SK-N-SH (cell line): ENCODE results near the gene OR51B6. TPM values are rescaled to one million over a fixed set of nuclear protein-coding genes. Genes with fewer than 3 reads are reported as not detected.

Experiments used
- CTCF ChIA-PET: fragments of 300-600, 350-600 bp; formaldehyde crosslinking; extraction: SDS; loops from one replicate; lab custom pipeline; 2021; lab: Yijun Ruan, JAX
- POLR2A ChIA-PET: fragments of 350-600 bp; sonication (Branson Sonifier 250); formaldehyde crosslinking; extraction: SDS; loops from one replicate; lab custom pipeline; 2020; ENCODE audit warnings: antibody characterized with exemption, inconsistent platforms; lab: Yijun Ruan, JAX
- DNase-seq: peaks from one replicate; pipeline ENCODE4 v3.0.0; 2012
- H2AFZ ChIP-seq: fragments of 200-600 bp; sonication (generic); 2 replicates; pipeline ENCODE4 v1.8.1; 2016; ENCODE audit warnings: antibody characterized with exemption, mild to moderate bottlenecking, low read depth
- H3F3A ChIP-seq: fragments of 200-600 bp; sonication (generic); replicated peaks from 2 replicates; pipeline ENCODE3; 2016; ENCODE audit warnings: antibody characterized with exemption, mild to moderate bottlenecking; ENCODE audit not compliant: insufficient read depth
- H3K27ac ChIP-seq, 2 experiments: fragments of 200-500 bp in 1 of 2; fragments of 200-600 bp in 1 of 2; sonication (Bioruptor generic) in 1 of 2; sonication (generic), shearing (Covaris generic) in 1 of 2; 2 replicates each; pipeline versions ENCODE4 v1.5.1 to v1.6.1; 2014 to 2016; ENCODE audit warnings: low read depth in 2 of 2, inconsistent platforms in 1 of 2, low read length in 1 of 2, mild to moderate bottlenecking in 1 of 2, mixed read lengths in 1 of 2
- H3K27me3 ChIP-seq: fragments of 200-600 bp; sonication (generic), shearing (Covaris generic); 2 replicates; pipeline ENCODE4 v1.6.1; 2016; ENCODE audit warnings: mixed run types; ENCODE audit not compliant: insufficient read depth
- H3K36me3 ChIP-seq, 2 experiments: fragments of 200-500 bp in 1 of 2; fragments of 200-600 bp in 1 of 2; sonication (Bioruptor generic) in 1 of 2; sonication (generic) in 1 of 2; replicated peaks in 1 of 2; 2 replicates each; pipeline versions ENCODE3 to v1.5.1; 2014 to 2016; ENCODE audit warnings: low read length in 1 of 2, mild to moderate bottlenecking in 1 of 2; ENCODE audit not compliant: insufficient read depth in 2 of 2, control insufficient read depth in 1 of 2
- H3K4me1 ChIP-seq, 2 experiments: fragments of 200-500 bp in 1 of 2; fragments of 200-600 bp in 1 of 2; sonication (Bioruptor generic) in 1 of 2; sonication (generic), shearing (Covaris generic) in 1 of 2; 2 replicates each; pipeline versions ENCODE4 v1.5.1 to v1.6.1; 2014 to 2016; ENCODE audit warnings: low read depth in 1 of 2, low read length in 1 of 2, mixed run types in 1 of 2; ENCODE audit not compliant: insufficient read depth in 2 of 2, control insufficient read depth in 1 of 2
- H3K4me2 ChIP-seq: fragments of 200-600 bp; sonication (generic), shearing (Covaris generic); 2 replicates; pipeline ENCODE4 v1.6.1; 2017; ENCODE audit warnings: mixed run types
- H3K4me3 ChIP-seq, 2 experiments: fragments of 200-500 bp in 1 of 2; fragments of 200-600 bp in 1 of 2; sonication (Bioruptor generic) in 1 of 2; sonication (generic), shearing (Covaris generic) in 1 of 2; 2 replicates each; pipeline versions ENCODE4 v1.5.1 to v1.8.1; 2014 to 2016; ENCODE audit warnings: low read depth in 2 of 2, inconsistent platforms in 1 of 2, low read length in 1 of 2, mild to moderate bottlenecking in 1 of 2, mixed read lengths in 1 of 2, moderate library complexity in 1 of 2
- H3K79me2 ChIP-seq: fragments of 200-600 bp; sonication (generic); 2 replicates; pipeline ENCODE4 v1.8.1; 2017; ENCODE audit warnings: mild to moderate bottlenecking; ENCODE audit not compliant: insufficient read depth
- H3K9ac ChIP-seq: fragments of 200-600 bp; sonication (generic); 2 replicates; pipeline ENCODE4 v1.6.1; 2017; ENCODE audit warnings: mixed run types
- H3K9me2 ChIP-seq: fragments of 200-600 bp; sonication (generic); 2 replicates; pipeline ENCODE4 v1.6.1; 2017; ENCODE audit warnings: mixed run types
- H3K9me3 ChIP-seq: fragments of 200-600 bp; sonication (generic); 2 replicates; pipeline ENCODE4 v1.6.1; 2017; ENCODE audit warnings: mixed run types, mild to moderate bottlenecking, moderate library complexity
- H4K20me1 ChIP-seq: fragments of 200-600 bp; sonication (generic); 2 replicates; pipeline ENCODE4 v1.6.1; 2017; ENCODE audit warnings: mild to moderate bottlenecking, mixed run types; ENCODE audit not compliant: insufficient read depth
- CHD2 ChIP-seq: fragments of 150-350 bp; IDR thresholded peaks from 2 replicates; pipeline ENCODE4 v1.6.1; 2018; ENCODE audit warnings: low read length; ENCODE audit not compliant: partially characterized antibody
- CTCF ChIP-seq: fragments of 200-600 bp; sonication (generic); IDR thresholded peaks from 2 replicates; pipeline ENCODE4 v1.6.1; 2017; ENCODE audit warnings: antibody characterized with exemption, mild to moderate bottlenecking, moderate library complexity
- ELF1 ChIP-seq: IDR thresholded peaks from 2 replicates; pipeline ENCODE4 v1.4.0; 2012
- EP300 ChIP-seq, 2 experiments: IDR thresholded peaks; 2 replicates each; pipeline versions ENCODE4 v1.4.0 to v1.6.1; 2012; ENCODE audit warnings: borderline replicate concordance in 1 of 2, low read depth in 1 of 2, low read length in 1 of 2
- FOXM1 ChIP-seq: IDR thresholded peaks from 2 replicates; pipeline ENCODE4 v1.4.0; 2012; ENCODE audit warnings: low read depth, mild to moderate bottlenecking
- GABPA ChIP-seq: IDR thresholded peaks from 2 replicates; pipeline ENCODE4 v1.4.0; 2012; ENCODE audit warnings: low read depth, mild to moderate bottlenecking
- GATA2 ChIP-seq: sonication (generic); formaldehyde crosslinking; IDR thresholded peaks from 2 replicates; pipeline ENCODE4 v1.5.0; 2020; ENCODE audit warnings: mild to moderate bottlenecking, missing genetic modification reagents
- JUND ChIP-seq: IDR thresholded peaks from 2 replicates; pipeline ENCODE4 v1.4.0; 2012
- NFIC ChIP-seq: IDR thresholded peaks from 2 replicates; pipeline ENCODE4 v1.4.0; 2012; ENCODE audit warnings: borderline replicate concordance
- NRF1 ChIP-seq: IDR thresholded peaks from 2 replicates; pipeline ENCODE4 v1.6.1; 2012; ENCODE audit warnings: low read depth, mild to moderate bottlenecking, low read length
- PBX3 ChIP-seq: IDR thresholded peaks from 2 replicates; pipeline ENCODE4; 2012
- RCOR1 ChIP-seq: fragments of 150-350 bp; IDR thresholded peaks from 2 replicates; pipeline ENCODE4 v1.6.1; 2017; ENCODE audit warnings: antibody characterized with exemption, low read length
- SMC3 ChIP-seq: IDR thresholded peaks from 2 replicates; pipeline ENCODE4 v1.6.1; 2012; ENCODE audit warnings: low read depth, low read length, improper control_type of control experiment
- TAF1 ChIP-seq: IDR thresholded peaks from 2 replicates; pipeline ENCODE4 v1.6.1; 2012; ENCODE audit warnings: low read depth, mild to moderate bottlenecking, low read length, moderate library complexity, borderline replicate concordance
- YY1 ChIP-seq: IDR thresholded peaks from 2 replicates; pipeline ENCODE4 v1.4.0; 2012; ENCODE audit warnings: low read depth, mild to moderate bottlenecking
- WGBS: methylation state at CpG from one replicate; pipeline ENCODE4 v1.1.6; 2017; ENCODE audit warnings: low lambda C conversion rate; 5-methylcytosine and 5-hydroxymethylcytosine counted together
- polyA plus RNA-seq, 3 experiments: library from polyadenylated mRNA; depleted of rRNA; stranded (reverse); fragments of >200 nt; gene quantifications; 2 replicates each; pipeline ENCODE4 v1.2.3, GENCODE V29; 2012
- TF ChIP-seq, protein P1 (sequence below): IDR thresholded peaks from 2 replicates; pipeline ENCODE4 v1.6.1; 2012; ENCODE audit warnings: mild to moderate bottlenecking, low read depth, low read length, moderate library complexity
- TF ChIP-seq, protein P2 (sequence below): IDR thresholded peaks from 2 replicates; pipeline ENCODE4 v1.4.0; 2012; ENCODE audit warnings: low read depth
- TF ChIP-seq, protein P3 (sequence below): fragments of 150-350 bp; IDR thresholded peaks from 2 replicates; pipeline ENCODE4 v1.6.1; 2017; ENCODE audit warnings: antibody characterized with exemption, low read length, low read depth, borderline replicate concordance
- TF ChIP-seq, protein P4 (sequence below): IDR thresholded peaks from 2 replicates; pipeline ENCODE4 v1.4.0; 2012; ENCODE audit warnings: low read depth, borderline replicate concordance
- TF ChIP-seq, protein P5 (sequence below): IDR thresholded peaks from 2 replicates; pipeline ENCODE4 v1.4.0; 2012; ENCODE audit warnings: low read depth, borderline replicate concordance

Gene OR51B6
- polyA plus RNA-seq, 1 of the 3 experiments (the other 2 are of a cell fraction): not detected

DNA sequence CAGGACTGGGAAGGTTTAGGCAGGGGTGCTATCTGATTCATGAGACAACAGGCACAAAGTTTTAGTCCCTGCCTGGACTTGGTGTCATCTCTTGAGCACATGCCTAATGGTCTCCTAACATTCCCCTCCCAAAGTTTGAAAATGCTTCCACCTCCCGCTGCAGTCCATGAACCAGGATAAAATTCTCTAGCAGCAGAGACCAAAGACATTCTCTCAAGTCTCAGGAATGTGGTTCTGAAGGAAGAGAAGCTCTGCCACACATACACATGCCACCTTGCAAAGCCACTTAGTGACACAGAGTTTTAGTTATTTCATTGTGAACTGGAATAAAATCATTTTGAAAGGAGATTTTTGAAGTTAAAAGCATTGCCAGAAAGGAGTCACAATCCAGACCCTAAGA, 15.5 kb downstream of the OR51B6 start:
- Histone ChIP-seq H2AFZ (no peak overlapping the region), H3K9me2 (no peaks in the 10 kb centered on the region), H3K4me2 (peak overlapping the region; percentile 49), H3K9ac (peak overlapping the region; percentile 55), H3K4me1 (peaks cover 0 to 15% of the 10 kb centered on the region in 2 experiments; a peak in 1 of 4 replicates), H3F3A (peaks cover 27% of the 10 kb centered on the region), H3K79me2 (no peaks in the 10 kb centered on the region), H3K4me3 (no peak overlapping the region), H3K9me3 (no peaks in the 10 kb centered on the region), H4K20me1 (no peaks in the 10 kb centered on the region), H3K36me3 (no peaks in the 10 kb centered on the region), H3K27ac (peak overlapping the region in 1 of 2 experiments; percentile 73; a peak in 2 of 4 replicates), H3K27me3 (no peaks in the 10 kb centered on the region)
- ChIA-PET POLR2A (no interaction called here), CTCF (no interaction called here)
- 0% methylated on average over 1 of the region's 1 CpG for WGBS
- no peak for DNase-seq
- no peak for TF ChIP-seq FOXM1
- no peak for TF ChIP-seq CTCF
- no peak for TF ChIP-seq YY1
- no peak for TF ChIP-seq JUND
- no peak for TF ChIP-seq ELF1
- TF ChIP-seq SMC3: no peak
- TF ChIP-seq TAF1: no peak
- TF ChIP-seq, protein P1, sequence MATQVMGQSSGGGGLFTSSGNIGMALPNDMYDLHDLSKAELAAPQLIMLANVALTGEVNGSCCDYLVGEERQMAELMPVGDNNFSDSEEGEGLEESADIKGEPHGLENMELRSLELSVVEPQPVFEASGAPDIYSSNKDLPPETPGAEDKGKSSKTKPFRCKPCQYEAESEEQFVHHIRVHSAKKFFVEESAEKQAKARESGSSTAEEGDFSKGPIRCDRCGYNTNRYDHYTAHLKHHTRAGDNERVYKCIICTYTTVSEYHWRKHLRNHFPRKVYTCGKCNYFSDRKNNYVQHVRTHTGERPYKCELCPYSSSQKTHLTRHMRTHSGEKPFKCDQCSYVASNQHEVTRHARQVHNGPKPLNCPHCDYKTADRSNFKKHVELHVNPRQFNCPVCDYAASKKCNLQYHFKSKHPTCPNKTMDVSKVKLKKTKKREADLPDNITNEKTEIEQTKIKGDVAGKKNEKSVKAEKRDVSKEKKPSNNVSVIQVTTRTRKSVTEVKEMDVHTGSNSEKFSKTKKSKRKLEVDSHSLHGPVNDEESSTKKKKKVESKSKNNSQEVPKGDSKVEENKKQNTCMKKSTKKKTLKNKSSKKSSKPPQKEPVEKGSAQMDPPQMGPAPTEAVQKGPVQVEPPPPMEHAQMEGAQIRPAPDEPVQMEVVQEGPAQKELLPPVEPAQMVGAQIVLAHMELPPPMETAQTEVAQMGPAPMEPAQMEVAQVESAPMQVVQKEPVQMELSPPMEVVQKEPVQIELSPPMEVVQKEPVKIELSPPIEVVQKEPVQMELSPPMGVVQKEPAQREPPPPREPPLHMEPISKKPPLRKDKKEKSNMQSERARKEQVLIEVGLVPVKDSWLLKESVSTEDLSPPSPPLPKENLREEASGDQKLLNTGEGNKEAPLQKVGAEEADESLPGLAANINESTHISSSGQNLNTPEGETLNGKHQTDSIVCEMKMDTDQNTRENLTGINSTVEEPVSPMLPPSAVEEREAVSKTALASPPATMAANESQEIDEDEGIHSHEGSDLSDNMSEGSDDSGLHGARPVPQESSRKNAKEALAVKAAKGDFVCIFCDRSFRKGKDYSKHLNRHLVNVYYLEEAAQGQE: no peak
- no peak for TF ChIP-seq CHD2
- no peak for TF ChIP-seq RCOR1
- TF ChIP-seq GATA2: no peak
- no peak for TF ChIP-seq GABPA
- TF ChIP-seq, protein P2, sequence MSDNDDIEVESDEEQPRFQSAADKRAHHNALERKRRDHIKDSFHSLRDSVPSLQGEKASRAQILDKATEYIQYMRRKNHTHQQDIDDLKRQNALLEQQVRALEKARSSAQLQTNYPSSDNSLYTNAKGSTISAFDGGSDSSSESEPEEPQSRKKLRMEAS: no peak
- TF ChIP-seq, protein P3, sequence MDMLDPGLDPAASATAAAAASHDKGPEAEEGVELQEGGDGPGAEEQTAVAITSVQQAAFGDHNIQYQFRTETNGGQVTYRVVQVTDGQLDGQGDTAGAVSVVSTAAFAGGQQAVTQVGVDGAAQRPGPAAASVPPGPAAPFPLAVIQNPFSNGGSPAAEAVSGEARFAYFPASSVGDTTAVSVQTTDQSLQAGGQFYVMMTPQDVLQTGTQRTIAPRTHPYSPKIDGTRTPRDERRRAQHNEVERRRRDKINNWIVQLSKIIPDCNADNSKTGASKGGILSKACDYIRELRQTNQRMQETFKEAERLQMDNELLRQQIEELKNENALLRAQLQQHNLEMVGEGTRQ: no peak
- TF ChIP-seq, protein P4, sequence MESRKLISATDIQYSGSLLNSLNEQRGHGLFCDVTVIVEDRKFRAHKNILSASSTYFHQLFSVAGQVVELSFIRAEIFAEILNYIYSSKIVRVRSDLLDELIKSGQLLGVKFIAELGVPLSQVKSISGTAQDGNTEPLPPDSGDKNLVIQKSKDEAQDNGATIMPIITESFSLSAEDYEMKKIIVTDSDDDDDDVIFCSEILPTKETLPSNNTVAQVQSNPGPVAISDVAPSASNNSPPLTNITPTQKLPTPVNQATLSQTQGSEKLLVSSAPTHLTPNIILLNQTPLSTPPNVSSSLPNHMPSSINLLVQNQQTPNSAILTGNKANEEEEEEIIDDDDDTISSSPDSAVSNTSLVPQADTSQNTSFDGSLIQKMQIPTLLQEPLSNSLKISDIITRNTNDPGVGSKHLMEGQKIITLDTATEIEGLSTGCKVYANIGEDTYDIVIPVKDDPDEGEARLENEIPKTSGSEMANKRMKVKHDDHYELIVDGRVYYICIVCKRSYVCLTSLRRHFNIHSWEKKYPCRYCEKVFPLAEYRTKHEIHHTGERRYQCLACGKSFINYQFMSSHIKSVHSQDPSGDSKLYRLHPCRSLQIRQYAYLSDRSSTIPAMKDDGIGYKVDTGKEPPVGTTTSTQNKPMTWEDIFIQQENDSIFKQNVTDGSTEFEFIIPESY: no peak
- no peak for TF ChIP-seq NFIC
- TF ChIP-seq, protein P5, sequence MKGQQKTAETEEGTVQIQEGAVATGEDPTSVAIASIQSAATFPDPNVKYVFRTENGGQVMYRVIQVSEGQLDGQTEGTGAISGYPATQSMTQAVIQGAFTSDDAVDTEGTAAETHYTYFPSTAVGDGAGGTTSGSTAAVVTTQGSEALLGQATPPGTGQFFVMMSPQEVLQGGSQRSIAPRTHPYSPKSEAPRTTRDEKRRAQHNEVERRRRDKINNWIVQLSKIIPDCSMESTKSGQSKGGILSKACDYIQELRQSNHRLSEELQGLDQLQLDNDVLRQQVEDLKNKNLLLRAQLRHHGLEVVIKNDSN: no peak
- TF ChIP-seq EP300 (IDR thresholded peaks at IDR 0.05; ENCODE audit: borderline replicate concordance in 1 of 2, low read depth in 1 of 2, low read length in 1 of 2): no peak
- no peak for TF ChIP-seq PBX3
- TF ChIP-seq NRF1: no peak
